ENCODE data around the gene TSPAN17. TPM values are rescaled to one million over a fixed set of nuclear protein-coding genes. Genes with fewer than 3 reads are reported as not detected.

The TSPAN17 gene
- total and polyA plus RNA-seq, 2 experiments from 2014 or later, result 11.7 to 52.1 TPM

GRCh38 chr5:176675676-176676360 lies 28.5 kb downstream of the TSPAN17 start:
- Histone ChIP-seq H3K27ac (ENCODE audit: low read depth) (no peak overlapping the region), H3F3A (replicated peaks; ENCODE audit: low read depth) (no peaks in the 10 kb centered on the region), H3K4me3 (no peak overlapping the region), H3K4me1 (ENCODE audit: insufficient read depth) (peaks cover 5% of the 10 kb centered on the region), H3K9me2 (ENCODE audit: insufficient read depth) (no peaks in the 10 kb centered on the region), H4K20me1 (replicated peaks; ENCODE audit: insufficient read depth) (no peaks in the 10 kb centered on the region), H2AFZ (no peak overlapping the region), H3K79me2 (replicated peaks; ENCODE audit: insufficient read depth) (no peaks in the 10 kb centered on the region), H3K27me3 (ENCODE audit: insufficient read depth) (peaks cover 19% of the 10 kb centered on the region), H3K36me3 (ENCODE audit: insufficient read depth) (no peaks in the 10 kb centered on the region), H3K4me2 (no peak overlapping the region)
- Mint-ChIP-seq H3K4me1 (peaks cover 36% of the 10 kb centered on the region), H3K9me3 (no peaks in the 10 kb centered on the region; the same call in 2 of the 3 replicates), H3K36me3 (ENCODE audit: low read depth) (no peaks in the 10 kb centered on the region), H3K4me3 (no peak overlapping the region), H3K27me3 (ENCODE audit: insufficient read depth, low read depth, poor library complexity) (peaks cover 27% of the 10 kb centered on the region), H3K27ac (0 out of 2 replicates have a peak overlapping the region, but pooled peaks have one; percentile 29)
- peak; percentile 86 for DNase-seq (ENCODE audit: low spot score)
- TF ChIP-seq NANOG (IDR thresholded peaks at IDR 0.05; ENCODE audit: borderline replicate concordance) (no peak), ZNF462 (CRISPR knock-in tag; IDR thresholded peaks at IDR 0.05) (no peak), EZH2phosphoT487 (IDR thresholded peaks at IDR 0.05; ENCODE audit: unreplicated experiment) (no peak), CTCF (conservative IDR thresholded peaks at IDR 0.05; ENCODE audit: low read depth in 2 of 2) (peak; percentile 63 to 84)
- ATAC-seq, result peak; percentile 38
